Right atrium auricular region (tissue), 2 donors: Measurements from ENCODE around the gene TNRC6C. TPM values are rescaled to one million over a fixed set of nuclear protein-coding genes. Genes with fewer than 3 reads are reported as not detected.

ENCODE experiments used
- DNase-seq: peaks from one replicate; pipeline ENCODE4 v3.0.0-alpha.2; 2019; ENCODE audit warnings: low spot score
- H3K27ac ChIP-seq, 2 donors: fragments of 200-600 bp; sonication (generic); 1 replicate in 1 of 2; 2 replicates in 1 of 2; pipeline ENCODE4 v1.5.1; 2016 to 2019
- H3K27me3 ChIP-seq, 2 donors: fragments of 200-600 bp; sonication (generic); one replicate each; pipeline versions ENCODE4 v1.5.1 to v1.6.0; 2017 to 2019
- H3K36me3 ChIP-seq: fragments of 200-600 bp; sonication (generic); one replicate; pipeline ENCODE4 v1.5.1; 2016
- H3K4me1 ChIP-seq, 2 donors: fragments of 200-600 bp; sonication (generic); one replicate each; pipeline versions ENCODE4 v1.5.1 to v1.6.0; 2017 to 2019
- H3K4me3 ChIP-seq, 2 donors: fragments of 200-600 bp; sonication (generic); 1 replicate in 1 of 2; 2 replicates in 1 of 2; pipeline ENCODE4 v1.5.1; 2017 to 2019; ENCODE audit warnings: mild to moderate bottlenecking in 1 of 2, moderate library complexity in 1 of 2
- H3K9me3 ChIP-seq, 2 donors: fragments of 200-600 bp; sonication (generic); one replicate each; pipeline ENCODE4 v1.5.1; 2019
- CTCF ChIP-seq, 2 donors: fragments of 200-600 bp; sonication (generic); IDR thresholded peaks; one replicate each; pipeline ENCODE4 v1.5.1; 2019; ENCODE audit warnings: antibody characterized with exemption in 2 of 2
- total RNA-seq, 2 donors: library from RNA; depleted of rRNA; stranded (reverse); fragments of >200 nt; gene quantifications; one replicate each; pipeline ENCODE4 v1.1.0, GENCODE V29; 2016

Gene TNRC6C
- total RNA-seq, 2 donors from 2014 or later = 8.7 to 13.0 TPM

- H3K36me3 ChIP-seq = no peaks in the 10 kb centered on the region
- no peaks in the 10 kb centered on the region for H3K9me3 ChIP-seq
- H3K4me1 ChIP-seq = no peaks in the 10 kb centered on the region
- no peaks in the 10 kb centered on the region for H3K27me3 ChIP-seq
- no peak overlapping the region for H3K27ac ChIP-seq
- DNase-seq = no peak
- TF ChIP-seq CTCF (IDR thresholded peaks at IDR 0.05) = no peak
- no peak overlapping the region for H3K4me3 ChIP-seq
These were observed 21.6 kb upstream of the TNRC6C start for GRCh38 chr17:77936881-77937280.

- Histone ChIP-seq H3K27ac (no peak overlapping the region), H3K36me3 (no peaks in the 10 kb centered on the region), H3K4me3 (no peak overlapping the region), H3K9me3 (no peaks in the 10 kb centered on the region), H3K4me1 (no peaks in the 10 kb centered on the region), H3K27me3 (no peaks in the 10 kb centered on the region)
- TF ChIP-seq CTCF (IDR thresholded peaks at IDR 0.05) = no peak
- no peak for DNase-seq
These were observed 17.5 kb upstream of the TNRC6C start for GRCh38 chr17:77941004-77941403.

GRCh38 chr17:77942112-77942988 is 16.2 kb upstream of the TNRC6C start:
- Histone ChIP-seq H3K27ac (no peak overlapping the region), H3K36me3 (no peaks in the 10 kb centered on the region), H3K9me3 (no peaks in the 10 kb centered on the region), H3K4me3 (no peak overlapping the region), H3K4me1 (no peaks in the 10 kb centered on the region), H3K27me3 (no peaks in the 10 kb centered on the region)
- no peak for DNase-seq
- TF ChIP-seq CTCF (IDR thresholded peaks at IDR 0.05) = no peak

GRCh38 chr17:77943971-77944370 is 14.5 kb upstream of the TNRC6C start:
- no peak overlapping the region for H3K27ac ChIP-seq
- no peak for TF ChIP-seq CTCF (IDR thresholded peaks at IDR 0.05)
- DNase-seq = no peak
- H3K27me3 ChIP-seq = no peaks in the 10 kb centered on the region
- H3K36me3 ChIP-seq = no peaks in the 10 kb centered on the region
- H3K4me1 ChIP-seq = no peaks in the 10 kb centered on the region
- H3K9me3 ChIP-seq = no peaks in the 10 kb centered on the region
- H3K4me3 ChIP-seq = no peak overlapping the region

GRCh38 chr17:77944390-77945222 is 13.9 kb upstream of the TNRC6C start:
- Histone ChIP-seq H3K27me3 (no peaks in the 10 kb centered on the region), H3K4me3 (no peak overlapping the region), H3K4me1 (no peaks in the 10 kb centered on the region), H3K27ac (no peak overlapping the region), H3K36me3 (no peaks in the 10 kb centered on the region), H3K9me3 (no peaks in the 10 kb centered on the region)
- DNase-seq = no peak
- TF ChIP-seq CTCF (IDR thresholded peaks at IDR 0.05) = no peak
